KMS-11 (cell line): Measurements from ENCODE around the gene KNSTRN.

Experiments used
- H2AFZ ChIP-seq: fragments of 200-600 bp; sonication (generic); 2 replicates; pipeline ENCODE4 v1.6.1; 2016; ENCODE audit warnings: antibody characterized with exemption, mixed run types, low read depth
- H3K27ac ChIP-seq: fragments of 200-600 bp; sonication (generic); 2 replicates; pipeline ENCODE4 v1.6.1; 2016; ENCODE audit warnings: mild to moderate bottlenecking, mixed run types
- H3K27me3 ChIP-seq: fragments of 200-600 bp; sonication (generic); 2 replicates; pipeline ENCODE4 v1.6.1; 2017; ENCODE audit warnings: mild to moderate bottlenecking, low read depth, mixed run types, moderate library complexity; ENCODE audit not compliant: insufficient read depth
- H3K36me3 ChIP-seq: fragments of 200-600 bp; sonication (generic); 2 replicates; pipeline ENCODE4 v1.6.1; 2017; ENCODE audit warnings: mild to moderate bottlenecking, mixed run types; ENCODE audit not compliant: insufficient read depth
- H3K4me1 ChIP-seq: fragments of 200-600 bp; sonication (generic); 2 replicates; pipeline ENCODE4 v1.6.1; 2016; ENCODE audit warnings: mild to moderate bottlenecking, low read depth, mixed run types; ENCODE audit not compliant: poor library complexity, severe bottlenecking
- H3K4me2 ChIP-seq: fragments of 200-600 bp; sonication (generic); 2 replicates; pipeline ENCODE4 v1.7.0; 2016; ENCODE audit warnings: mild to moderate bottlenecking, mixed run types
- H3K4me3 ChIP-seq: fragments of 200-600 bp; sonication (generic); IDR thresholded peaks from 2 replicates; pipeline ENCODE4 v1.6.1; 2017; ENCODE audit warnings: low read depth, low read length, mixed read lengths; ENCODE audit not compliant: insufficient read depth
- H3K79me2 ChIP-seq: fragments of 200-600 bp; sonication (generic); 2 replicates; pipeline ENCODE4 v1.6.1; 2016; ENCODE audit warnings: low read depth, mixed run types; ENCODE audit not compliant: insufficient read depth
- H3K9ac ChIP-seq: fragments of 200-600 bp; sonication (generic); 2 replicates; pipeline ENCODE4 v1.6.1; 2016; ENCODE audit warnings: mild to moderate bottlenecking, mixed run types
- H4K20me1 ChIP-seq: fragments of 200-600 bp; sonication (generic); 2 replicates; pipeline ENCODE4 v1.6.1; 2016; ENCODE audit warnings: mild to moderate bottlenecking, mixed run types; ENCODE audit not compliant: insufficient read depth
- TF ChIP-seq, protein P1 (sequence below): fragments of 200-600 bp; sonication (generic); conservative IDR thresholded peaks from 2 replicates; pipeline ENCODE4 v1.6.1; 2017; ENCODE audit warnings: low read depth, mild to moderate bottlenecking, antibody characterized with exemption, low read length, moderate library complexity, mixed read lengths

KNSTRN gene, protein sequence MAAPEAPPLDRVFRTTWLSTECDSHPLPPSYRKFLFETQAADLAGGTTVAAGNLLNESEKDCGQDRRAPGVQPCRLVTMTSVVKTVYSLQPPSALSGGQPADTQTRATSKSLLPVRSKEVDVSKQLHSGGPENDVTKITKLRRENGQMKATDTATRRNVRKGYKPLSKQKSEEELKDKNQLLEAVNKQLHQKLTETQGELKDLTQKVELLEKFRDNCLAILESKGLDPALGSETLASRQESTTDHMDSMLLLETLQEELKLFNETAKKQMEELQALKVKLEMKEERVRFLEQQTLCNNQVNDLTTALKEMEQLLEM

DNA sequence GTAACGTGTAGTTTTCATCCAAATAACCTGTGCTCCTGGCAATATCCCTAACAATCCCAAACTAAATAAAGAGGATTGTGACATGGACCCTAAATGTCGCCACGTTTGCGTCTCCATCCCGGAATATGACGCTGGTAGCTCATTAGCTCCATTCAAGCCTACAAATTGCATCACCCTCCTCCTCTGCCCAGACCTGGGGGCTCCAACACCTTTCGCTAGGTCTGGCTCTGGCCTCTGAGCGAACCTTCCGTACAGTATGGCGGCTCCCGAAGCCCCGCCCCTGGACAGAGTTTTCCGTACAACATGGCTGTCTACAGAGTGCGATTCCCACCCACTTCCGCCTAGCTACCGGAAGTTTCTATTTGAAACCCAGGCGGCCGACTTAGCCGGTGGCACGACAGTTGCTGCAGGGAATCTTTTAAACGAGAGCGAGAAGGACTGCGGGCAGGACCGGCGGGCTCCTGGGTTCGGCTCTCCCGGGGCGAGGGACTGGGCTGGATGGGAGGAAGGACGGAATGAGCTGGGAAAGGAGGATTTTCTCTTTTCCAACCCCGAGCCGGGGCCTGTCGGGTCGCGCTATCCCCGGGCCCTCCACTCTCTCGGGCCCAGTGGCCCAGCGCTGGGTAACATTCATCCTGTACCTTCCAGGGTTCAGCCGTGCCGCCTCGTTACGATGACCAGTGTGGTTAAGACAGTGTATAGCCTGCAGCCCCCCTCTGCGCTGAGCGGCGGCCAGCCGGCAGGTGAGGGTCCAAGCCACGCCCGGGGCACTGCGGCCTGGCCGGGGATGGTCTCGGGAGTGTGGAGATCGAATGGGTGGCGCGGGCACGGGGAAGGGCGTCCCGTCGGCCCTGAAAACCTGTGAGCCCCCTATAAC lies at the start of gene KNSTRN:
Gene KNSTRN (plus strand): TSS at position 142 of the 877 bp plus-strand sequence. CDS start 115 bp downstream, at position 257.
- peaks cover 20% of the 10 kb centered on the region for H3K4me1 ChIP-seq
- H2AFZ ChIP-seq = peak within 1 kb of the TSS; percentile 80
- peak within 1 kb of the TSS; percentile 71 for H3K9ac ChIP-seq
- H4K20me1 ChIP-seq = no peaks in the 10 kb centered on the region
- H3K4me3 ChIP-seq = peak within 1 kb of the TSS; percentile 71
- H3K36me3 ChIP-seq = no peaks in the 10 kb centered on the region
- TF ChIP-seq, protein P1, sequence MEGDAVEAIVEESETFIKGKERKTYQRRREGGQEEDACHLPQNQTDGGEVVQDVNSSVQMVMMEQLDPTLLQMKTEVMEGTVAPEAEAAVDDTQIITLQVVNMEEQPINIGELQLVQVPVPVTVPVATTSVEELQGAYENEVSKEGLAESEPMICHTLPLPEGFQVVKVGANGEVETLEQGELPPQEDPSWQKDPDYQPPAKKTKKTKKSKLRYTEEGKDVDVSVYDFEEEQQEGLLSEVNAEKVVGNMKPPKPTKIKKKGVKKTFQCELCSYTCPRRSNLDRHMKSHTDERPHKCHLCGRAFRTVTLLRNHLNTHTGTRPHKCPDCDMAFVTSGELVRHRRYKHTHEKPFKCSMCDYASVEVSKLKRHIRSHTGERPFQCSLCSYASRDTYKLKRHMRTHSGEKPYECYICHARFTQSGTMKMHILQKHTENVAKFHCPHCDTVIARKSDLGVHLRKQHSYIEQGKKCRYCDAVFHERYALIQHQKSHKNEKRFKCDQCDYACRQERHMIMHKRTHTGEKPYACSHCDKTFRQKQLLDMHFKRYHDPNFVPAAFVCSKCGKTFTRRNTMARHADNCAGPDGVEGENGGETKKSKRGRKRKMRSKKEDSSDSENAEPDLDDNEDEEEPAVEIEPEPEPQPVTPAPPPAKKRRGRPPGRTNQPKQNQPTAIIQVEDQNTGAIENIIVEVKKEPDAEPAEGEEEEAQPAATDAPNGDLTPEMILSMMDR = no peak
- peak within 1 kb of the TSS; percentile 96 for H3K4me2 ChIP-seq
- H3K27ac ChIP-seq = 0 out of 2 replicates have a peak within 1 kb of the TSS, but pooled peaks have one; percentile 21
- H3K27me3 ChIP-seq = no peaks in the 10 kb centered on the region
- peaks cover 22% of the 10 kb centered on the region for H3K79me2 ChIP-seq

DNA sequence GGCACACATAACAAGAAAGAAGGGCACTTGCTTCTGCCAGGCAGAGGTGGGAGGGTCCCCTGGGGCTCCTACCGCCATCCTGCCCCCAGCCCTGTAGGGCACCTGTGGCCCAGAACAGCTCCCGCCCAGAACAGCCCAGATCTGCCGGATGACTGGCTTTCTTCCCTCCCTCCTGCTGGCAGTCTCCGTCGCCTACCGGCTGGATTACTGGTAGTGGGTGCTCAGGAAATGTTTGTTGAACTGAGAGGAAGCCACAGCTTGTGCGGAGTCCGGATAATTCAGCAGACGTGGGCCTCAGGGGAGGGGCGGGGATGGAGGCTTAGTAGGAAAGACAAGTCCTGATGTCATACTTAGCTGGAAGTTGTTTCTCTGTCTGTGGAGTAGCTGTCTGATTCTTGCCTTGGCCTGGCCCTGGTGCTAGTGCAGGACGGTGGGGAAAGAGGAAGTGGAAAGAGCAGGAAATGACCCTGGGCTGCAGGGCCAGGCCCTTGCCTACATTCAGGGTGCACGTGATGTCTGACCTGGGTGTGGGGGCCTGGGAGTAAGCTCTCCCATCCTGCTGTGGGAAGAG lies 48.5 kb upstream of the KNSTRN start:
- no peaks in the 10 kb centered on the region for H3K27me3 ChIP-seq
- no peak overlapping the region for H2AFZ ChIP-seq
- H3K27ac ChIP-seq = no peak overlapping the region
- H3K4me2 ChIP-seq = no peak overlapping the region
- H3K36me3 ChIP-seq = no peaks in the 10 kb centered on the region
- no peaks in the 10 kb centered on the region for H3K79me2 ChIP-seq
- no peak overlapping the region for H3K4me3 ChIP-seq
- H4K20me1 ChIP-seq = no peaks in the 10 kb centered on the region
- peaks cover 38% of the 10 kb centered on the region for H3K4me1 ChIP-seq
- no peak overlapping the region for H3K9ac ChIP-seq
- TF ChIP-seq, protein P1 = no peak

DNA sequence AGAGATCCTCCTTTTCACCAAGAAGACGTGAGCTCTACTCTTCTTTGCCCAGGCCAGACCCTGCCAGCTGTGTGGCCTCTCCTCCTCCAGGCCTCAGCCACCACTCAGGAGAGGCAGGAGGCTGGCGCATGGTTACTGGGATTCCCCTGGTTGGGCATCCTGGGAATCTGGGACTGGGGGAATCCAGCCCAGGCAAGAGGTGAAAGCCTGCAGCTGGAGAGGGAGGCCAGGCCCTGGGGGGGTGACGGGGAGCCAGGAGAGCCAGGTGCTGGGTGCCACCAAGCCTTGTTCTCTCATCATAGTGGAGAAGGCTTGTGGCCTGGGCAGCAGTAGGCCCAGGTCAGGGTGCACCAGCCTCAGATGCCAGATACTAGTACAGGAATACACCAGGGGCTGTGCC lies 48.0 kb upstream of the KNSTRN start:
- no peaks in the 10 kb centered on the region for H3K79me2 ChIP-seq
- H3K27me3 ChIP-seq = no peaks in the 10 kb centered on the region
- H3K4me2 ChIP-seq = no peak overlapping the region
- H3K4me3 ChIP-seq = no peak overlapping the region
- TF ChIP-seq, protein P1 = no peak
- peaks cover 33% of the 10 kb centered on the region for H3K4me1 ChIP-seq
- H4K20me1 ChIP-seq = no peaks in the 10 kb centered on the region
- H3K36me3 ChIP-seq = no peaks in the 10 kb centered on the region
- no peak overlapping the region for H2AFZ ChIP-seq
- no peak overlapping the region for H3K27ac ChIP-seq
- H3K9ac ChIP-seq = no peak overlapping the region

DNA sequence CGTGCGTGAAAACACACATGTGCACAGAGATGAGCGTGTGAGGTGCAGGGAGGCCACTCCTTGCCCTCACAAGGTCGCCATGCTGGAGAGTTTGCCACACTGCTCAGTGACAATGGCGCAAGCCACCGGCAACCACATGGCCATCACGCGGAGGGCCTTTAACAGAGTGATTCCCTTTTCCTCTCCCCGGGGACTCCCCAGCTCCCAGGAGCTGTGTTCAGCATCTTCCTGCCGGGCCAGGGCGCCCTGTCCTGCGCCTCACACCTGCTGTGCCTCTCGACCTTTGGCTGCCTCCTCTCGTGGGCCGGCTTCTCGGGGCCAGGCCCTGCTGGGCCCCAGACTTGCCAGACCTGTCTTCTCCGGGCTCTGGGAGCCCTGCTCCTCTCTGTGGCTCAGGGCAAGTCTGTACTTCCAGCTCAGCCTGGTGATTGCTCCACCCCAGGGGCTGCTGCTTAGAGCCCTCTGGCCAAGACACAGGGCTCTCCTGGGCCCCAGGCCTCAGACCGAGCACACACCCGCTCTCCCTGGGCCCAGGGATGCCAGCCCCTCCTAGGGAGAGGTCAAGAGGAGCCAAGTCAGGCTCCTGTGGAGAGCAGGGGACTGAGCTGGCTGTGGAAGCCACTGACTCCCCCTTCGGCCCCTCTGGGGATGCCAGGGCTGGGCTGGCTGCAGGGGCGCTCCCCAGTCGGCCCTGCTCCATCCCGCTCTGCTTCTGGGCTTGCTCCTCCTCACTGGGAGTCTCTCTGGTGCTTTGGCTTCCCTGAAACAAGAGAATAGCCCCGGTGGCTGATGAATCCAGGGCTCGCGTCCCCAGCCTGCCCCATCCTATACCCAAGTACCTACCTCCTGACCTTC lies 47.4 kb upstream of the KNSTRN start:
- Histone ChIP-seq H3K4me2 (no peak overlapping the region), H3K27ac (no peak overlapping the region), H3K79me2 (no peaks in the 10 kb centered on the region), H3K9ac (no peak overlapping the region), H3K27me3 (no peaks in the 10 kb centered on the region), H2AFZ (no peak overlapping the region), H3K4me1 (peaks cover 27% of the 10 kb centered on the region), H3K4me3 (no peak overlapping the region), H3K36me3 (no peaks in the 10 kb centered on the region), H4K20me1 (no peaks in the 10 kb centered on the region)
- TF ChIP-seq, protein P1 = no peak
